GM18517 (cell line): Measurements from ENCODE around the gene TNFRSF1A.

Experiments used
- ATAC-seq: cut with Tn5 transposase; IDR thresholded peaks from one replicate; pipeline ENCODE4 v1.9.1; 2021; ENCODE audit warnings: mild to moderate bottlenecking, moderate library complexity; ENCODE audit not compliant: unreplicated experiment

Gene TNFRSF1A

DNA sequence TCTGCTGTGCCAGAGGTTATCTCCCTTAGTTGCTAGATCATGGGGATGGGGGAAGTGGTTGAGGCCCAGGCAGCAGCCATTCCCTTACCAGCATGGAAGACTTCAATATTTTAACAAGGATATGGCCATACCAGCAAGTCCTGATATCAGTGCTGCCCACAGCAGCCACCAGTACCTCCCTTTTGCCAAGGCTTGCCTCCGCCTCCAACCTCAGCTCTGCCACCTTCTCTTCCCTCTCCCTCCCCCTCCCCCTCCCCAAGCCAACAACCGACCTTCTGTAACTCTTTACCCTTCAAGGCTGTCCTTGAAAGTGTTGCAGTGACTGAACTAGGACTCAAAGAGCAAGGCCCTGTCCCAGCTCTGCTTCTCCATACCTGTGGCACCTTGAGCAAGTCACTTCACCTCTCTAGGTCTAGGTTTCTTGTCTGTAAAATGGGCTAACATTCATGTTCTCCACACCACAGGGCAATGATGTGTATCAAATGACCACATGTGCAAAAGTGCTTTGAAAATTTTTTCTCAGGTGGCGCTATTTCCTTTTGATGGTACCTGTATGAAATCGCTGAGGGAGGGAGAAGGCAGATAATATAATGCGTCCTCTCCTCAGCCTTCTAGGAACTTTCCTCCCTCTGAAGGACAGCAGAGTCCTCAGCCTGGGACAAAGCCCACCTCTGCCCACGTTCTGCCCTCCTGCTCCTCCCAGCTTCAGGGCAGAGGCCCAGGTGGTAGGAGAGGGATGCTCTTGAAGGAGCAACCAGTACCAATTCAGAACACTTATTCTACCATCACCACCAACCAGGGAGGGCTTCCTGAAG is 16.7 kb downstream of the TNFRSF1A start:
- ATAC-seq = no peak

DNA sequence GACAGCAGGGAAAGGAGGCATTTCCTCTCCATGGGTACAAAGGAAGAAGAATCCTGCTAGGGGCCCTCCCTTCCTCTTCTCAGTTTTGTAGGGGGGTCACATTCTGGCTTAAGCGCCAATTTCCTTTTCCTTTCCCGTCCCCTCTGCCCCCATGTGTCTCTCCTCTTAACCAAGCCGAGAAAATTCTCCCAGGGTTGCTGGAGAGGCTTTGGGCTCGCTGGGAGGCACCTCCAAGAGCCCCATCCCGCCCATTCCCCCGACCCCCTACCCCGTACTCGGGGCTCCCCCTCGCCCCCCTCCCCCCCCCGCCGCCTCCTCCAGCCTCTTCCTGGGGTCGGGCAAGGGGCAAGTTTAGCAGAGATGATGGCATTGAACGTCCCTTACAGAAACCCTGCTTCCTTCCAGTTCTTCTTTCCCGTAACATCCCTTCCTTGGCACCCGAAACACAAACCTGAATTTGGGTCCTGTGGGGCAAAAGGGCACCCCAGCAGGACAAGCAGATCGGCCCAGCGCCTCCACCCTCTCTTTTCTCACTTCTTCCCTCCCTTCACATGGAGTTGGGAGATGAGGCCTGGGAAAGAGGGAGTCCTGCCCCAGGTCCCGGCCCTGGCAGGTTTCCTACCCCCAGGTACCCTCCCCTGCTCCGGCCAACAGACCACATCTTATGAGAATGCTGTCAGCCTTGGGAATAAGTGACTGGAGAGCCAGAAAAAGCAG is 17.7 kb downstream of the TNFRSF1A start:
- no peak for ATAC-seq

DNA sequence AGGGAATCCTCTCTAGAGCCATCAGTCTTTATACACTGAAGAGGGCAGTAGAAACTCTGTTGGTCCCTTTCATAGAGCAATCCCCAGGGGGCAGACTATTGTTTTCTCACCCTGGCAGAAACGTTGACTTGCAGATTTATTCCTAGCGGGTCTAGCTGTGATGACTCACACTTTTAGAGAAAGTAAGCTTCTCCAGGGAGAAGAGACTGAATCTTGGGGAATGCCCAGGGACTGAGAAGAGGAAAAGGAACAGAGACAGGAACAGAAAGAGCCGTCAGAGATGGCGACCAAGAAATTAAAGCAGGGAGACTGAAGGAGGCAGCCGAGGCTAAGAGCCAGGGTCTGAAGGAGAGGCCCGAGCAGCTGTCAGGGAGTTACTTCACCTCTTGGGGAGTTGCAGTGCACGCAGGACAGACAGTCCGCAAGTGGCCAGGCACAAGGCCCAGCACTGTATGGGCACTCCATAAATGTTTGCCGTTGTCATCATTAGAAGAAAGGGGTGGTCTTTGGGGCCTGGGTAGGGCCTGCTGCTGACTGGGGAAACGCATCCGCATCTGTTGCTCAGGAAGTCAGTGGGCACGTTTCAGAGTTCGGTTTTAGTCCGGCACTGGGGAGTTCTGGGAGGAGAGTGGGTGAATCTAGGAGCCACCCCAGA is 18.4 kb downstream of the TNFRSF1A start:
- ATAC-seq = peak; percentile 85

DNA sequence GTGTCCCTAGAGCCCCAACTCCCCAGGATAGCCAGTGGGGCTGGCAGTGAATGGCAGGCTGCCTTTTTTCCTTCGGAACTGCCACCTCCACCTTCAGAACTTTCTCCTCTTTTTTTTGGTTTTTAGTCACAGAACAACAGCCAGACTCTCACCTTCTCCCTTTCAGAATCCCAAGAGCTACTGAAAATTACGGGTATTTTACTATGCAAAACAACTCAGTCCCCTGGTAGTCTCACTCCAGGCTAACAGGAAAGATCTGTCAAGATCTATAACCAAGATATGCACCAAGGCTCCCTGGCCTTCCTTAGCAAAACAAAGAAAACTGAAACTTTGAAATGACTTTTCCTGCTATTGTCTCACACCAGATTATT is 18.9 kb downstream of the TNFRSF1A start:
- peak; percentile 37 for ATAC-seq

DNA sequence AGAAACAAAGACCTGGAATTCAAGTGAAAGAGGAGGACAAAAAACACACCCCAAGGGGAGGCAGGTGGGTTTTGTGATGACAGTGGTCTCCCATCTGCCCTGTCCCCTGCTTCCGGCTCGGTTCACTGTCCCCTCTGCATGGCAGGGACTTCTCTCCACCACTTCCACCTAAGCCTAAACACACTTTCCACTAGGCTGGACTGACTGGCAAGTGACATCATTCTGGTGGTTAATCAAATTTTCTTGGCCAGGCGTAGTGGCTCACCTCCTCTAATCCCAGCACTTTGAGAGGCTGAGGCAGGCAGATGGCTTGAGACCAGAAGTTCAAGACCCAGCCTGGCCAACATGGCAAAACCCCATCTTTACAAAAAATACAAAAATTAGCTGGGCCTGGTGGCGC is 19.5 kb downstream of the TNFRSF1A start:
- no peak for ATAC-seq

DNA sequence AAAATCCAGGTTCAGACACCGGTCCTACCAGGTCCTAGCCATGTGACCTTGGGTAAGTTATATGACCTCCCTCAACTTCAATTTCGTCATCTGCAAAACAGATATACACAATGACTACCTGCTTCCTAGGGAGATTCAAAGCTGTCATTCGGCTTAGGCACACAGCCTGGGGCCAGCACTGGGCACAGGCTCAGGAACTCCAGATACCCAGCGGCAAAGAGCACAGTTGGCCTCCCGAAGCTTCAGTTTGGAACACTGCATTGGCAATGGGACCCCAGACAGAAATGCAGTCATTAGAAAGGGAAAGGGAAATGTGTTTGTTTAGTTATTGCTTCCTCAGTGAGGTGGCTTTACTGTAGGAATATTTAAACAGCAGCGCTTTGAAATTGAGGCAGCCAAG is 20.0 kb downstream of the TNFRSF1A start:
- ATAC-seq = no peak

DNA sequence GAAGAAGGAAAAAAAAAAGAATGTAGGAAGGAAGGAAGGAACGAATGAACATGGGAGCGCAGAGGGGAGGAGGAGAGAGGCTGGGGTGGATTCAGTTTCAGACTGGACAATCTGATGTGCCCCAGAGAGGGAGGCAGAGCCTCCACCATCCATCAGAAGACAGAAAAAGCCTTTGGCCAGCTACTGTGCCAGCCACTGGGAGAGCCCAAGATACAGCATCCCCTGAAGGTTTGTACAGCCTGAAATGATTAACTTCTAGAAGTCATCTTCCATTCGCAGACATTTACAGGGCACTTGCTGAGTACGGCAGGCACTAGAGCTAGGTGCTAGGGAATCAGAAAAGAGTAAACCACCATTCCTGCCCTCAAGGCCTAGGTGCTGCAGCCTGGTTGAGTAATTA is 22.4 kb downstream of the TNFRSF1A start:
- ATAC-seq = no peak

DNA sequence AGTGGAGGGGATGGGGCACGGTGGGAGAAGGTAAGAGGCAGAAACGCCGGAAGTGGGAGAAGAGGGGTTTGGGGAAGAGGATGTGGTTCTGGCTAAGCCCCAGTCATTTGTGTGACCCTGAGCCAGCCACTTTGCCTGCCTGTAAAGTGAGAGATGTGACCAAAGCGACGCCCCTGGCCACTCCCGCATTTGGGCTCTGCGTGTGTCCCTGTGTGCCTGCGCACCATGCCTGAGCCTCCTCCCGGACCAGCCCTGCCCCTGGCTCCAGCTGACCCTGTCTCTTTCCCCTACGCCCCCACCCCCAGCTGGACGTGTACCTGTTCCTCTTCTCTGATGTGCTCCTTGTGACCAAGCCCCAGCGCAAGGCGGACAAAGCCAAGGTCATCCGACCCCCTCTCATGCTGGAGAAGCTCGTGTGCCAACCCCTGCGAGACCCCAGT is 23.4 kb downstream of the TNFRSF1A start:
- ATAC-seq = no peak

DNA sequence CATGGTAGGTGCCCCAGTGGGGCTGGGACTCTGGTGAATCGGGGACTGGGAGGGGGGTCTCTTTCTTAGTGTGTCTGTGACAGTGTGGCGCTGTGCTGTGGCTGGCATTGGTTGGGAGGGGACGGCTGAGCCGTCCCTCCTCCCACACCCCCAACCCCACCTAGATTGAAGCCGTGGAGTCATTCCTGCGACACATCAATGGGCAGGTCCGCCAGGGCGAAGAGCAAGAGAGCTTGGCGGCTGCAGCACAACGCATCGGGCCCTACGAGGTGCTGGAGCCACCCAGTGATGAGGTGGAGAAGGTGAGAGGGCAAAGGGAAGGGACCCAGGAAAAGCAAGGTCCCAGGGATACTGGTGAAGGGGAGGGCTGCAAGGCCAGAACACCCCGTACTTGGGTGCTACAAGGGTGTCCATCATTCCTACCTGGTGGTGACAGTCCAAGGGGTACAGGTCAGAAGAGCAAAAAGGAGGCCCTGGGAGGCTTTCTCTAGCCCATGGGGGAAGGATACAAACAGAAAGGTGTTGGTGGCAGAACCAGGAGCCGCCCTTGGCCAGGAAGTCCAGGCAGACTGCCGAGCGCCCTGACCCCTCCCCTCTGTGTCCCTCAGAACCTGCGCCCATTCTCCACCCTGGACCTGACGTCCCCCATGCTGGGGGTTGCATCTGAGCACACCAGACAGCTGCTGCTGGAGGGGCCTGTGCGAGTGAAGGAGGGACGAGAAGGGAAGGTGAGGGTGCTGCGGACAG is 24.0 kb downstream of the TNFRSF1A start:
- no peak for ATAC-seq

DNA sequence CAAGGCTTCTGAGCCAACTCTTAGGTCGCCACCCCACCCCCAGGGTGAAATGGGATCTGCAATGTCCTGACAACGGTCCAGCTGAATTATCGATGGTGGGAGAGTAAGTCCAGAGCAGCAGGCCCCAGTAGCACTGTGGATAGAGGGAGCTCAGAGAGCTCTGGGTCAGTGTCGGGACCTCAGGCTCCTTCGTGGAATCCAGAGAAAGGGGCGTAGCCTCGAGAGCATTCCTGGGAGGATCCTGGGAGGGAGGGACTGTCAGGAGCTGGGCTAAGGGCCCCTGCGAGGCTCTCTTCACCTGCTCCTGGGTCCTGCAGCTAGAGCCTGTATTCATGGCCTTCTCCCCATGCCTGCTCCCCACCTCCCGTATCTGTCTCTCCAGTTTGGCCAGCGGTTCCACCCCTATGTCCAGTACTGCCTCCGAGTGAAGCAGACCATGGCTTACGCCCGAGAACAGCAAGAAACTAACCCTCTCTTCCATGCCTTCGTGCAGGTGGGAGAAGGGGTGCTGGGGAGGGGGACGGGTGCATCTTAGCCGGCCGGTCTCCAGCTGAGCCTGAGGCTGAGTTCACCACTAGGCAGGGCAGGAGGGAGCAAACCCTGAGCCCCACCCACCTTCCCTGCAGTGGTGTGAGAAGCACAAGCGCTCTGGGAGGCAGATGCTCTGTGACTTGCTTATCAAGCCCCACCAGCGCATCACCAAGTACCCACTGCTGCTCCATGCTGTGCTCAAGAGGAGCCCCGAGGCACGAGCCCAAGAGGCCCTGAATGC is 24.8 kb downstream of the TNFRSF1A start:
- ATAC-seq = no peak

DNA sequence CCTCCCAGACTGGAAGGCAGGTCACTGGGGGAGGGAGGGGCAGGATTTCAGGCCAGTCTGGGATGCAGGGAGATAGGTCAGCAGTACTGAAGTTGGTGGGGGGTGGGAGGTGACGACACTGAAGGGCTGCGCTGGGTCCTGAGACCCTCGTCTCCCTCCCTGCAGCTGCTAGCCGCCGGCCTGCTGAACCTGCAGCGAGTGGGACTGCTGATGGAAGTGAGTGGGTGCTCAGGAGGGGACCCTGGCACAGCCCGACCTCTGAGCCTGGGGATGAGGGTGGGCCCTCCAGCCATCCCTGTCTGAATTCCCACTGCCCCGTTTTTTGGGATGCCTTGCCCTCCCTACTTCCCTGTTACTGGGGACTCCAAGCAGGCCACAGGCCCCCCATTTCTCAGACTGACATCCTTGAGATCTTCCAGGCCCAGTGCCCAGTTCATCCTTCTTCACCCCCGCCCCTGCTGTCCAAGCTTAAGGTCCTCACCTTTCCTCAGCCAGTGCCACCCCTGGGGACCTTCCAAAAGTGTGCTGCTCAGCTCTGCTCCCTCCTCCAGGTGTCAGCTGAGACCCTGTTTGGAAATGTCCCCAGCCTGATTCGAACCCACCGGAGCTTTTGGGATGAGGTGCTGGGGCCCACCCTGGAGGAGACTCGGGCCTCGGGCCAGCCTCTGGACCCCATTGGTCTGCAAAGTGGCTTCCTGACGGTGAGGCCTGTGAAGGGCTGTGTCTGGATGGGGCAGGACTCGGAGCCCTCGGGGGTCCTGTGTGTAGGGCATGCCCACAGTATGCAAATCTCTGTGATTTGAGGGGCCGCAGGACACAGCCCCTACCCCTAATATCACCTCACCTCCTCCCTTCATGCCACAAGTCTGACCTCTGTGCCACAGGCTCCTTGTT is 25.9 kb downstream of the TNFRSF1A start:
- no peak for ATAC-seq

DNA sequence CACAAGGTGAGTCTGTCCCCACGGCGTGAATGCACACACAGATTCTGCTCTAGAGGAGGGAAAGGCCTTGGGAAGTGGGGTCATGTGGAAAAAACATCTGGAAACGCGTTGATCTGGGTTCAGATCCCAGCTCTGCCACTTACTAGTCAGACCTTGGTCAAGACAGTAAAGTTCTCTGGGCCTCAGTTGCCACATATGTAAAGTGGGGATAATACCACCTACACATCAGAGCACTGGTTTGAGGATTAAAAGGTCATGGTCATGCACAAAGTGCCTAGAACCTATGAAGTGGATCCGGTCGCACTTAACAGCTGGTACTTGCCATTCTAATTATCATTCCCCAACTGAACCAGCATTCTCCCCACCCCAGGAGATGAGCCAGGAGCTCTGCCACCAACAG is 26.7 kb downstream of the TNFRSF1A start:
- no peak for ATAC-seq

DNA sequence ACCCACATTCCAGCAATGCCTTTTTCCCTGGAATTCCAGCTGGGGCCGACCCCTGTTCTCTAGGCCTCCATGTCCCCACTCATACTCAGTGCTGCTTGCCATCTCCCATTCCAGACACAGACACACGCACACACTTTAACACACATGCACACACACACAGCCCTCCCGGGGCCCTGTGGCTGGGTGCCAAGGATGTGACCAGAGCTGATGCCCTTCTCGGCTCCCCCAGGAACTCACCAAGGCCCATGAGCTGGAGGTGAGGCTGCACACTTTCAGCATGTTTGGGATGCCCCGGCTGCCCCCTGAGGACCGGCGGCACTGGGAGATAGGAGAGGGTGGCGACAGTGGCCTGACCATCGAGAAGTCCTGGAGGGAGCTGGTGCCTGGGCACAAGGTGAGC is 27.1 kb downstream of the TNFRSF1A start:
- no peak for ATAC-seq

DNA sequence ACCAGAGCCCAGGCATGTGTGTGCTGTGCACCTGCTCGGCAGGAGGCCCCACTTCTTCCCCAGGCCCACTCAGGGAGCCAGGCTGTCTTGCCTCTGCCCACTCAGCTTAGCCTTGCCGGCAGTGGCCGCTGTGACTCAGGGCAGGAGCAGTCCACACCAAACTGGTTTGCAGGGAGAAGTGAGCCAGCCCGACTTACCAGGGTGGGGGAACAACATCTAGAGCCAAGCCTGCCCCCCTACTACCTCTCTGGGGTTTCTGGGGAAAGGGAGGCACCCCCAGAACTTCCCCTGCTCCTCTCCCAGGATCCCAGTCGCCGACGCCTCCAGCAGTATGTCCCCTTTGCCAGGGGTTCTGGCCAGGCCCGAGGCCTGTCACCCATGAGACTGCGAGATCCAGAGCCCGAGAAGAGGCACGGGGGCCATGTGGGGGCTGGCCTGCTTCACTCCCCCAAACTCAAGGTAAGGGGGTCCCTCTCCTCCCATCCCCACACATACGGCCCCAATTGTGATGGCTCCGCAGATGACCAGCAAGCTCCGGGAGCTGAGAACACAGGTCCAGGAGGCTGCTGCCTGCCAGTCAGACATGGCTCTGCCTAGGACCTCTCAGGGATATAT is 28.4 kb downstream of the TNFRSF1A start:
- no peak for ATAC-seq

DNA sequence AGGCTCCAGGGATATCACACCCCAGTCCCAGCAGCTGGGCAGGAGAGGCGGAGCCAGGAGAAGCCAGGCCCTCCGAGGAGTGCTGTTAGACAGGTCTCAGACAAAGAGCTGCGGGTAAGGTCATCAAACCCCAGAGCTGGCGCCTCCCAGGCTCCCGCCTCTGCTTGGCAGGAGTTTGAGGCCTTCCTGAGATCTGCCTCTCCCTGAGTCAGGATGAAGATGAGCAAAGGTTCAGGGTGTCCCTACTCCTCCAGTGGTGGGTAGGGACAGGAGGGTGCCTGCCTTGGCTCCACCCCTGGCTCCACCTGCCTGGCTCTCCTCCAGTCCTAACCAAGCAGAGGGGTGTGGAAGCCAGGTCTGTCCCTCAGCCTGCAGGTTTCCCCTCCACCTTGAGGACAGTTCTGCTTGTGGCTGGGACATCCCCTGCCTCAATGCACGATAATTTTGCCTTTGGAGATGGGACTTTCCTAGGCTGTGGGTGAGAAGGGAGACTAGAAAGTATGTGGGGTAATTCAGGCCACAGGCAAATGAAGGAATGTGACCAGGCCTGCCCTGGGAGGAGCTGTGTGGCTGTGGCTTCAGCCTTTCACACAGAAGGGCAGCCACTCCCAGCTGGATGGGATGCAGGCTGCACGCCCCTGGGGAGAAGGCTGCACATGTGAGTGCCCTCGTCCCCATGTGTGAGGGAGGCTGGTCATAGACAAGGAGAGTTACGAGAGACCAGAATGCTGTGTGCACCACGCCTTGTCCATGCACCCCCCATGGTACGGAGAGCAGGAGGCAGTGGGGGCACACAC is 29.1 kb downstream of the TNFRSF1A start:
- peak; percentile 57 for ATAC-seq

DNA sequence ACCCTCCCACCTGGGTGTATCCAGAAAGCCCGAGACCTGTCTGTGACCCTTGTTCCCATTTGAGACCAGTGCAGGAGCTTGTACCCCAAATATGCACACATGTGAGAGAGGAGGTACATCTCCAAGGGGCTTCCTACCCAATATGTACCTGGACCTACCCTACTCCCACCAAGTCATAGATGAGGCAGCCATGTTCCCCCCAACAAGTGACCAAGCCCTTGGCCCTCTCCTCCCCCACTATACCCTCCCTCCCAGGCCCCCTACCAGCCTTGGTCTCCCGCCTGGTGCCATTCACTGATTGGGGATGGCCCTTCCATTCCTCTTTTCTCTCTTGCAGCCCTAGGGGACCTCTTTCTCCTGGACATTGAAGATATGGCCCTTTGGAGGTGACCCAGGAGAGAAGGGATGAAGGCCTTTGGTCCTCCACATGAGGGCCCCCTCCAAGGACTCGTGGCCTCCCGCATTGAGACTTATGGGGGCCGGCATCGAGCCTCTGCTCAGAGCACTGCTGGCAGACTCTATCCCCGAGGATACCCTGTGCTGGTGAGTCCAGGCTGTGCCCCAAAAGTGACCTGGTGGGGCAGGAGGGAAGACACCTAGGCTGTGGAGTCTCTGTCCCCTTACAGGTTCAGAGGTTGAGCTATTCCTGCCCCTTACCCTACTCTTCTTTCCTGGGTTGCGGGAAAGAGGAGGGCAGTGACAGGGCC is 29.9 kb downstream of the TNFRSF1A start:
- no peak for ATAC-seq

DNA sequence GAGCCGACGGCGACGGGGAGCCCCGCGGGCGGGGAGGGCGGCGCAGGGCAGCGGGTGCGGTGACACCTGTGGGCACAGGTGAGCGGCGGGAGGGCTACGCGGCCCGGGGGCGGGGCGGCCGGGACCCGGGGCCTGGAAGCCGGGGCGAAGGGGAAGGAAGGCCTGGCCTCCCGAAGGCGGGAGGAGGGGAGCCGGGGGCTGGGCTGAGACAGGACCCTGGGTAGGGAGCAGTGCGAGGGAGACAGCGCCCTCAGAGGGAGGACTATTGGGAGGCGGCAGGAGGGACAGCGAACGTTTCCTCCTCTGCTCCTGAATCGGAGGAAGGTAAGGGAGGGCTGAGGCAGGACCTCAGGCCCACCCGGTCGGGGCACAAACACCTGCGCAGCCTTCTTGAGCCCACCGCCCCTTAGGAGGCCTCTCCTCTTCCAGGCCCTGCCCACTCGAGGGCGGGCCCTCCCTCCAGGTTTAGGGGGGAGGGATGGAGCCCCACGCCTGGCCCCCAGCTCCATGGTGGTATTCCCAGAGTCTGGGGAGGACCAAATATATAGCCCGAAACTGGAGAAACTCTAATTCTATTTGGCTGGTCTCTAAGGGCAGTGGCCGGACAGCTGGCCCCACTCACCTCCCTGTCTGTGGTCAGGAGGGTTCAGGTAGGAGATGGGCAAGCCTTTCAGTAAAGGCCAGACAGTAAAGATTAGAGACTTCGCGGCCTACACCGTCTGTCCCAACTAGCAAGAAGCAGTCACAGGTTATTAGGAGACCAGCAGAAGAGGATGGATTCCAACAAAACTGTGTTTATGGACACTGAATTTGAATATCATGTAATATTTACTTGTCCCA is 30.9 kb downstream of the TNFRSF1A start:
- no peak for ATAC-seq
